Measurements from ENCODE around the gene EVL.
A peak's percentile ranks its signal among the peaks of the same experiment; 100 is the strongest.

The EVL gene

GRCh38 chr14:100132903-100133510, 67.8 kb downstream of the EVL start:
- no peak for DNase-seq

- DNase-seq, result no peak
Measured at GRCh38 chr14:100134586-100134985, 69.4 kb downstream of the EVL start.

- no peak for DNase-seq
Measured at GRCh38 chr14:100135073-100135472, 69.9 kb downstream of the EVL start.

GRCh38 chr14:100135784-100136183, 70.6 kb downstream of the EVL start:
- DNase-seq, result no peak

- no peak for DNase-seq
Measured at GRCh38 chr14:100137173-100137572, 72.0 kb downstream of the EVL start.

GRCh38 chr14:100138082-100138787, 73.0 kb downstream of the EVL start:
- DNase-seq, result no peak

- DNase-seq, result no peak
Measured at GRCh38 chr14:100138955-100139354, 73.7 kb downstream of the EVL start.

GRCh38 chr14:100140452-100141078, 75.3 kb downstream of the EVL start:
- no peak for DNase-seq

- no peak for DNase-seq
Measured at GRCh38 chr14:100141098-100141497, 75.9 kb downstream of the EVL start.

- DNase-seq, result no peak
Measured at GRCh38 chr14:100142073-100143040, 77.1 kb downstream of the EVL start.

- DNase-seq, result no peak
Measured at GRCh38 chr14:100143523-100143922, 78.3 kb downstream of the EVL start.

- no peak for DNase-seq
Measured at GRCh38 chr14:100143934-100144333, 78.7 kb downstream of the EVL start.

- no peak for DNase-seq
Measured at GRCh38 chr14:100144645-100144995, 79.4 kb downstream of the EVL start.

GRCh38 chr14:100144996-100145646, 79.9 kb downstream of the EVL start:
- DNase-seq, result no peak

- no peak for DNase-seq
Measured at GRCh38 chr14:100145682-100146464, 80.7 kb downstream of the EVL start.

- DNase-seq, result no peak
Measured at GRCh38 chr14:100146531-100147091, 81.4 kb downstream of the EVL start.

- peak; percentile 47 for DNase-seq
Measured at GRCh38 chr14:100147181-100147631, 82.0 kb downstream of the EVL start.

- no peak for DNase-seq
Measured at GRCh38 chr14:100147691-100148464, 82.7 kb downstream of the EVL start.

GRCh38 chr14:100148837-100149731, 83.9 kb downstream of the EVL start:
- no peak for DNase-seq

Measured in activated effector memory CD4-positive, alpha-beta T cell treated with Interleukin-2 at 50 U/mL for 16 hours (primary cell).